Effector memory CD4-positive, alpha-beta T cell (primary cell): ENCODE data around the gene LRCOL1.

ENCODE experiments used
- DNase-seq, 3 donors: peaks; one replicate each; pipeline ENCODE4 v3.0.0-alpha.2; 2020
- H3K27ac ChIP-seq: 2 replicates; pipeline ENCODE4 v1.7.0; 2013; ENCODE audit warnings: mild to moderate bottlenecking, low read length, moderate library complexity; ENCODE audit not compliant: insufficient read depth, poor library complexity, severe bottlenecking
- H3K27me3 ChIP-seq: replicated peaks from 2 replicates; pipeline ENCODE4 v1.7.0; 2013; ENCODE audit warnings: mild to moderate bottlenecking, low read length; ENCODE audit not compliant: insufficient read depth, control insufficient read depth, poor library complexity, severe bottlenecking
- H3K36me3 ChIP-seq: 2 replicates; pipeline ENCODE4 v1.7.0; 2013; ENCODE audit warnings: mild to moderate bottlenecking, low read length, moderate library complexity; ENCODE audit not compliant: control insufficient read depth, insufficient read depth
- H3K4me1 ChIP-seq: 2 replicates; pipeline ENCODE4 v1.7.0; 2013; ENCODE audit warnings: low read length, mild to moderate bottlenecking; ENCODE audit not compliant: control insufficient read depth, insufficient read depth, poor library complexity, severe bottlenecking
- H3K4me3 ChIP-seq: 2 replicates; pipeline ENCODE4 v1.7.0; 2013; ENCODE audit warnings: low read length, low read depth, mild to moderate bottlenecking; ENCODE audit not compliant: insufficient read depth, poor library complexity, severe bottlenecking
- H3K9me3 ChIP-seq: 2 replicates; pipeline ENCODE4 v1.7.0; 2013; ENCODE audit warnings: mild to moderate bottlenecking, low read length, moderate library complexity; ENCODE audit not compliant: control insufficient read depth

The LRCOL1 gene

GRCh38 chr12:132568301-132568700 is 42.1 kb downstream of the LRCOL1 start:
- H3K4me1 ChIP-seq = no peaks in the 10 kb centered on the region
- no peaks in the 10 kb centered on the region for H3K9me3 ChIP-seq
- DNase-seq = no peak
- no peak overlapping the region for H3K4me3 ChIP-seq
- peaks cover 12% of the 10 kb centered on the region for H3K36me3 ChIP-seq
- H3K27ac ChIP-seq = no peak overlapping the region
- no peaks in the 10 kb centered on the region for H3K27me3 ChIP-seq

- no peak for DNase-seq
- H3K36me3 ChIP-seq = peaks cover 12% of the 10 kb centered on the region
Observed at GRCh38 chr12:132566516-132567131, 43.8 kb downstream of the LRCOL1 start.

GRCh38 chr12:132565365-132565764 is 45.0 kb downstream of the LRCOL1 start:
- H3K9me3 ChIP-seq = no peaks in the 10 kb centered on the region
- peaks cover 9% of the 10 kb centered on the region for H3K4me1 ChIP-seq
- H3K27me3 ChIP-seq = no peaks in the 10 kb centered on the region
- H3K27ac ChIP-seq = no peak overlapping the region
- no peak for DNase-seq
- H3K36me3 ChIP-seq = peaks cover 12% of the 10 kb centered on the region
- H3K4me3 ChIP-seq = no peak overlapping the region

More at GRCh38 chr12:132566516-132567131, 43.8 kb downstream of the LRCOL1 start:
- Histone ChIP-seq H3K4me3 (no peak overlapping the region), H3K4me1 (no peaks in the 10 kb centered on the region), H3K27me3 (no peaks in the 10 kb centered on the region), H3K27ac (no peak overlapping the region), H3K9me3 (no peaks in the 10 kb centered on the region)

GRCh38 chr12:132563911-132564310 is 46.5 kb downstream of the LRCOL1 start:
- peaks cover 16% of the 10 kb centered on the region for H3K4me1 ChIP-seq
- no peak overlapping the region for H3K27ac ChIP-seq
- no peak overlapping the region for H3K4me3 ChIP-seq
- no peak for DNase-seq
- H3K27me3 ChIP-seq = no peaks in the 10 kb centered on the region
- no peaks in the 10 kb centered on the region for H3K9me3 ChIP-seq
- H3K36me3 ChIP-seq = peaks cover 8% of the 10 kb centered on the region

GRCh38 chr12:132562489-132563021 is 47.8 kb downstream of the LRCOL1 start:
- Histone ChIP-seq H3K4me3 (no peak overlapping the region), H3K27ac (no peak overlapping the region), H3K4me1 (peaks cover 22% of the 10 kb centered on the region), H3K27me3 (no peaks in the 10 kb centered on the region), H3K36me3 (peaks cover 8% of the 10 kb centered on the region), H3K9me3 (no peaks in the 10 kb centered on the region)
- no peak for DNase-seq

GRCh38 chr12:132561427-132562156 is 48.8 kb downstream of the LRCOL1 start:
- no peak for DNase-seq
- Histone ChIP-seq H3K4me1 (peaks cover 22% of the 10 kb centered on the region), H3K9me3 (no peaks in the 10 kb centered on the region), H3K27me3 (no peaks in the 10 kb centered on the region), H3K36me3 (peaks cover 3% of the 10 kb centered on the region), H3K4me3 (no peak overlapping the region), H3K27ac (no peak overlapping the region)

GRCh38 chr12:132560614-132561426 is 49.6 kb downstream of the LRCOL1 start:
- H3K9me3 ChIP-seq = no peaks in the 10 kb centered on the region
- H3K4me3 ChIP-seq = peak overlapping the region; percentile 61
- no peaks in the 10 kb centered on the region for H3K27me3 ChIP-seq
- H3K27ac ChIP-seq = no peak overlapping the region
- peaks cover 22% of the 10 kb centered on the region for H3K4me1 ChIP-seq
- peaks cover under 1% of the 10 kb centered on the region for H3K36me3 ChIP-seq
- peak; percentile 34 to 57 (median 36) for DNase-seq

GRCh38 chr12:132560364-132560613 is 50.1 kb downstream of the LRCOL1 start:
- H3K27ac ChIP-seq = no peak overlapping the region
- no peaks in the 10 kb centered on the region for H3K9me3 ChIP-seq
- peaks cover 22% of the 10 kb centered on the region for H3K4me1 ChIP-seq
- no peaks in the 10 kb centered on the region for H3K27me3 ChIP-seq
- H3K36me3 ChIP-seq = no peaks in the 10 kb centered on the region
- no peak for DNase-seq
- H3K4me3 ChIP-seq = peak overlapping the region; percentile 61

GRCh38 chr12:132559652-132560363 is 50.6 kb downstream of the LRCOL1 start:
- H3K27ac ChIP-seq = no peak overlapping the region
- DNase-seq = peak in 1 of 3 donors; percentile 10
- peaks cover 22% of the 10 kb centered on the region for H3K4me1 ChIP-seq
- H3K36me3 ChIP-seq = no peaks in the 10 kb centered on the region
- H3K27me3 ChIP-seq = no peaks in the 10 kb centered on the region
- H3K4me3 ChIP-seq = peak overlapping the region; percentile 61
- no peaks in the 10 kb centered on the region for H3K9me3 ChIP-seq
